Kidney epithelial cell (primary cell): ENCODE measurements around the gene CDC7. TPM values are rescaled to one million over a fixed set of nuclear protein-coding genes. Genes with fewer than 3 reads are reported as not detected.
A peak's percentile ranks its signal among the peaks of the same experiment; 100 is the strongest.
"Not testable (repeated sequence)": the region's sequence is repeated elsewhere in the genome, so short reads cannot be mapped to it uniquely, and the experiment has no call there.

Source experiments
- DNase-seq: peaks from one replicate; pipeline ENCODE4 v3.0.0-alpha.2; 2010; ENCODE audit warnings: low read depth
- H3K27me3 ChIP-seq: 2 replicates; pipeline ENCODE4 v1.6.0; 2011; ENCODE audit warnings: low read length; ENCODE audit not compliant: control insufficient read depth, insufficient read depth
- H3K36me3 ChIP-seq: 2 replicates; pipeline ENCODE4 v1.5.1; 2011; ENCODE audit warnings: low read length; ENCODE audit not compliant: control insufficient read depth, insufficient read depth
- H3K4me3 ChIP-seq: 2 replicates; pipeline ENCODE4 v1.5.1; 2011; ENCODE audit warnings: low read depth, mild to moderate bottlenecking, control low read depth, low read length
- CTCF ChIP-seq: IDR thresholded peaks from 2 replicates; pipeline ENCODE4 v1.5.1; 2011; ENCODE audit warnings: mild to moderate bottlenecking, moderate library complexity, low read length, control low read depth, inconsistent platforms; ENCODE audit not compliant: insufficient read depth, poor library complexity, severe bottlenecking
- total RNA-seq: library from RNA; depleted of rRNA; stranded (reverse); fragments of >200 nt; gene quantifications from 2 replicates; pipeline ENCODE4 v1.2.3, GENCODE V29; 2015

The CDC7 gene
- total RNA-seq, 1 donor from 2014 or later: 5.7 TPM

GRCh38 chr1:91513160-91513559, 12.5 kb downstream of the CDC7 start:
- no peaks in the 10 kb centered on the region for H3K36me3 ChIP-seq
- no peak for DNase-seq
- H3K27me3 ChIP-seq: no peaks in the 10 kb centered on the region

GRCh38 chr1:91513706-91514105, 13.1 kb downstream of the CDC7 start:
- no peak for TF ChIP-seq CTCF
- no peak overlapping the region for H3K4me3 ChIP-seq
- no peak for DNase-seq
- H3K36me3 ChIP-seq: no peaks in the 10 kb centered on the region
- no peaks in the 10 kb centered on the region for H3K27me3 ChIP-seq

More at GRCh38 chr1:91513160-91513559, 12.5 kb downstream of the CDC7 start:
- H3K4me3 ChIP-seq: no peak overlapping the region
- peak; percentile 21 for TF ChIP-seq CTCF

- Histone ChIP-seq H3K27me3 (no peaks in the 10 kb centered on the region), H3K36me3 (no peaks in the 10 kb centered on the region), H3K4me3 (no peak overlapping the region)
- no peak for TF ChIP-seq CTCF
- DNase-seq: no peak
These were observed 15.3 kb downstream of the CDC7 start for GRCh38 chr1:91515994-91516393.

- H3K27me3 ChIP-seq, H3K36me3 ChIP-seq, H3K4me3 ChIP-seq, DNase-seq: not testable (repeated sequence)
These were observed 16.0 kb downstream of the CDC7 start for GRCh38 chr1:91516605-91517004.

GRCh38 chr1:91519167-91519566, 18.5 kb downstream of the CDC7 start:
- not testable (repeated sequence) for H3K27me3 ChIP-seq, H3K4me3 ChIP-seq, H3K36me3 ChIP-seq, DNase-seq

GRCh38 chr1:91520942-91521507, 20.4 kb downstream of the CDC7 start:
- Histone ChIP-seq H3K4me3 (no peak overlapping the region), H3K36me3 (no peaks in the 10 kb centered on the region), H3K27me3 (no peaks in the 10 kb centered on the region)
- DNase-seq: no peak
- no peak for TF ChIP-seq CTCF

- H3K27me3 ChIP-seq: no peaks in the 10 kb centered on the region
- no peak for TF ChIP-seq CTCF
- peak; percentile 73 for DNase-seq
- no peaks in the 10 kb centered on the region for H3K36me3 ChIP-seq
- no peak overlapping the region for H3K4me3 ChIP-seq
These were observed 22.8 kb downstream of the CDC7 start for GRCh38 chr1:91523482-91523881.
